H9 (cell line): ENCODE data around the gene SNRPF. TPM values are rescaled to one million over a fixed set of nuclear protein-coding genes. Genes with fewer than 3 reads are reported as not detected.

Source experiments
- DNase-seq: peaks from one replicate; pipeline ENCODE4 v3.0.0-alpha.2; 2017
- H2AFZ ChIP-seq: one replicate; pipeline ENCODE4 v1.6.1; 2013; ENCODE audit warnings: mild to moderate bottlenecking, low read length, control low read depth, moderate library complexity
- H2AK5ac ChIP-seq: 2 replicates; pipeline ENCODE4 v1.6.1; 2013; ENCODE audit warnings: low read length, control low read depth, mixed read lengths; ENCODE audit not compliant: insufficient read length
- H2BK120ac ChIP-seq: one replicate; pipeline ENCODE4 v1.6.1; 2013; ENCODE audit warnings: low read depth, mild to moderate bottlenecking, low read length, control low read depth, inconsistent platforms; ENCODE audit not compliant: poor library complexity, severe bottlenecking
- H2BK12ac ChIP-seq: 2 replicates; pipeline ENCODE4 v1.6.1; 2013; ENCODE audit warnings: low read length, control low read depth, mixed read lengths, low read depth; ENCODE audit not compliant: insufficient read length
- H2BK15ac ChIP-seq: 2 replicates; pipeline ENCODE4 v1.6.1; 2013; ENCODE audit warnings: low read depth, low read length, control low read depth
- H2BK20ac ChIP-seq: one replicate; pipeline ENCODE4 v1.6.1; 2013; ENCODE audit warnings: low read depth, mild to moderate bottlenecking, low read length, control low read depth, inconsistent platforms; ENCODE audit not compliant: poor library complexity, severe bottlenecking
- H2BK5ac ChIP-seq: 2 replicates; pipeline ENCODE4 v1.6.1; 2013; ENCODE audit warnings: low read length, control low read depth, mixed read lengths; ENCODE audit not compliant: insufficient read length
- H3K14ac ChIP-seq: 2 replicates; pipeline ENCODE4 v1.6.1; 2013; ENCODE audit warnings: low read length, control low read depth; ENCODE audit not compliant: insufficient read depth
- H3K18ac ChIP-seq: 2 replicates; pipeline ENCODE4 v1.6.1; 2013; ENCODE audit warnings: low read depth, mild to moderate bottlenecking, mixed read lengths, low read length, control low read depth; ENCODE audit not compliant: insufficient read length
- H3K23ac ChIP-seq: 2 replicates; pipeline ENCODE4 v1.6.1; 2013; ENCODE audit warnings: low read length, control low read depth, mixed read lengths, low read depth; ENCODE audit not compliant: insufficient read length
- H3K23me2 ChIP-seq: 2 replicates; pipeline ENCODE4 v1.6.1; 2013; ENCODE audit warnings: low read depth, mild to moderate bottlenecking, mixed read lengths, low read length, control low read depth; ENCODE audit not compliant: insufficient read length, poor library complexity, severe bottlenecking
- H3K27ac ChIP-seq: 2 replicates; pipeline ENCODE4 v1.5.1; 2013; ENCODE audit warnings: low read length, control low read depth, mixed read lengths, low read depth; ENCODE audit not compliant: insufficient read length
- H3K27me3 ChIP-seq: 2 replicates; pipeline ENCODE4 v1.6.1; 2013; ENCODE audit warnings: low read length, control low read depth, inconsistent platforms; ENCODE audit not compliant: insufficient read depth
- H3K4ac ChIP-seq: 2 replicates; pipeline ENCODE4 v1.6.1; 2013; ENCODE audit warnings: low read depth, mild to moderate bottlenecking, control low read depth, inconsistent platforms, low read length, moderate library complexity
- H3K4me1 ChIP-seq: 2 replicates; pipeline ENCODE4 v1.6.1; 2013; ENCODE audit warnings: low read length, control low read depth, inconsistent platforms; ENCODE audit not compliant: insufficient read depth
- H3K4me2 ChIP-seq: 2 replicates; pipeline ENCODE4 v1.6.1; 2013; ENCODE audit warnings: low read length, control low read depth, mixed read lengths; ENCODE audit not compliant: insufficient read length, insufficient read depth
- H3K56ac ChIP-seq: 2 replicates; pipeline ENCODE4 v1.6.1; 2013; ENCODE audit warnings: low read depth, mild to moderate bottlenecking, mixed read lengths, low read length, control low read depth; ENCODE audit not compliant: insufficient read length
- H3K79me1 ChIP-seq: 2 replicates; pipeline ENCODE4 v1.6.1; 2013; ENCODE audit warnings: low read depth, mild to moderate bottlenecking, moderate library complexity, low read length, control low read depth, inconsistent platforms; ENCODE audit not compliant: insufficient read depth, poor library complexity, severe bottlenecking
- H3K79me2 ChIP-seq: 2 replicates; pipeline ENCODE4 v1.6.1; 2013; ENCODE audit warnings: low read length, control low read depth, inconsistent platforms; ENCODE audit not compliant: insufficient read depth
- H3K9ac ChIP-seq: 2 replicates; pipeline ENCODE4 v1.6.1; 2013; ENCODE audit warnings: low read length, control low read depth, mixed read lengths; ENCODE audit not compliant: insufficient read length; ENCODE audit errors: extremely low read depth
- H3K9me3 ChIP-seq: one replicate; pipeline ENCODE4 v1.6.1; 2013; ENCODE audit warnings: low read depth, low read length, inconsistent platforms; ENCODE audit not compliant: control insufficient read depth
- H3T11ph ChIP-seq: one replicate; pipeline ENCODE4 v1.6.1; 2013; ENCODE audit warnings: mild to moderate bottlenecking, low read length, control low read depth, inconsistent platforms
- H4K20me1 ChIP-seq: one replicate; pipeline ENCODE4 v1.6.1; 2013; ENCODE audit not compliant: control insufficient read depth, insufficient read length, insufficient read depth
- H4K5ac ChIP-seq: 2 replicates; pipeline ENCODE4 v1.6.1; 2013; ENCODE audit warnings: low read depth, mild to moderate bottlenecking, mixed read lengths, low read length, control low read depth; ENCODE audit not compliant: insufficient read length
- H4K8ac ChIP-seq: replicated peaks from 2 replicates; pipeline ENCODE4 v1.6.1; 2013; ENCODE audit warnings: low read length, control low read depth, mixed read lengths, low read depth; ENCODE audit not compliant: insufficient read length
- H4K91ac ChIP-seq: 2 replicates; pipeline ENCODE4 v1.6.1; 2013; ENCODE audit warnings: low read depth, mild to moderate bottlenecking, moderate library complexity, mixed read lengths, low read length, control low read depth; ENCODE audit not compliant: insufficient read length
- H3K27ac Mint-ChIP-seq, 3 experiments: 2 replicates in 2 of 3; 3 replicates in 1 of 3; pipeline ENCODE4 v1.8.0; 2020 to 2021; ENCODE audit warnings: mixed read lengths in 3 of 3, mild to moderate bottlenecking in 1 of 3, moderate library complexity in 1 of 3
- H3K27me3 Mint-ChIP-seq: 2 replicates; pipeline ENCODE4 v1.8.0; 2021; ENCODE audit warnings: low read depth, mild to moderate bottlenecking, moderate library complexity, mixed read lengths
- H3K36me3 Mint-ChIP-seq, 3 experiments: 2 replicates in 2 of 3; 3 replicates in 1 of 3; pipeline ENCODE4 v1.8.0; 2020 to 2021; ENCODE audit warnings: low read depth in 3 of 3, mixed read lengths in 3 of 3; ENCODE audit not compliant: insufficient read depth in 1 of 3
- H3K4me1 Mint-ChIP-seq, 2 experiments: 2 replicates each; pipeline ENCODE4 v1.8.0; 2020; ENCODE audit warnings: mixed read lengths in 2 of 2
- H3K4me3 Mint-ChIP-seq, 2 experiments: 2 replicates in 1 of 2; 3 replicates in 1 of 2; pipeline ENCODE4 v1.8.0; 2020 to 2021; ENCODE audit warnings: mild to moderate bottlenecking in 2 of 2, mixed read lengths in 2 of 2, moderate library complexity in 1 of 2
- H3K9me3 Mint-ChIP-seq, 2 experiments: 2 replicates in 1 of 2; 3 replicates in 1 of 2; pipeline ENCODE4 v1.8.0; 2020; ENCODE audit warnings: mild to moderate bottlenecking in 2 of 2, mixed read lengths in 2 of 2, moderate library complexity in 1 of 2
- CTCF ChIP-seq: fragments of 200-600 bp; sonication (generic); conservative IDR thresholded peaks from 3 replicates; pipeline ENCODE4 v1.8.0; 2021; ENCODE audit warnings: antibody characterized with exemption, mild to moderate bottlenecking
- WGBS: extraction: QIAGEN DNeasy Blood & Tissue Kit; methylation state at CpG from one replicate; pipeline ENCODE4 v1.1.7; 2013; ENCODE audit warnings: missing lambda C conversion rate, low lambda C conversion rate, mixed read lengths; ENCODE audit not compliant: insufficient read length; ENCODE audit errors: extremely low coverage; 5-methylcytosine and 5-hydroxymethylcytosine counted together
- total RNA-seq: library from RNA; stranded (reverse); gene quantifications from 2 replicates; pipeline ENCODE4 v1.2.1, GENCODE V29; 2021

The SNRPF gene
- total RNA-seq, 1 experiment from 2014 or later = 77.1 TPM

DNA sequence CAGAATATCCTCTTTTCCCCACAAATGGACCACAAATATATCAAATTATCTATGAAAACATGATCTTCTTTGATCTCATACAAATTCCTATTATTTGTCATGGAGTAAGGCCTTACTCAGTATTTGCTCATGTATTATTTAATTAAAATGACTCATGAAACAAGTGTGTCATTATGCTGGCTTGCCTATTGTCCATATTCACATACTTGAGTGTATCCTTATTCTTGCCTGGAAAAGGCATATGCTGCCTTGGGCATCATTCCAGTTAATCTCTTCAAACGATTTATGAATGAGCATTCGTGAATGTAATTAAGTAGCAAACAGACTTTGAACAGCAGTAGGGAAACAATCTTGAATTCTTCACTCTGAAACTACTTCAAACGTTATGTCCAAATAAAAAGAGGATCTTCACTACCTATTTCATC lies 22.6 kb upstream of the SNRPF start:
- Histone ChIP-seq H2BK12ac (no peak overlapping the region), H4K8ac (no peak overlapping the region), H2BK20ac (no peak overlapping the region), H3K4me2 (no peak overlapping the region), H4K5ac (no peak overlapping the region), H3K18ac (no peak overlapping the region), H4K20me1 (no peaks in the 10 kb centered on the region), H3T11ph (no peak overlapping the region), H3K27ac (no peak overlapping the region), H3K56ac (no peak overlapping the region), H3K23me2 (no peaks in the 10 kb centered on the region), H2BK15ac (no peak overlapping the region), H3K9ac (no peak overlapping the region), H2AFZ (no peak overlapping the region), H2BK120ac (no peak overlapping the region), H3K14ac (no peak overlapping the region), H3K79me1 (no peaks in the 10 kb centered on the region), H4K91ac (no peak overlapping the region), H3K27me3 (no peaks in the 10 kb centered on the region), H3K23ac (no peak overlapping the region), H2AK5ac (no peak overlapping the region), H2BK5ac (no peak overlapping the region), H3K79me2 (no peaks in the 10 kb centered on the region), H3K4me1 (peaks cover 3% of the 10 kb centered on the region; the same call in 1 of the 2 replicates), H3K9me3 (no peaks in the 10 kb centered on the region), H3K4ac (no peak overlapping the region)
- no peak for DNase-seq
- Mint-ChIP-seq H3K4me1 (peaks cover 8 to 10% of the 10 kb centered on the region in 2 experiments), H3K9me3 (no peaks in the 10 kb centered on the region), H3K27ac (no peak overlapping the region), H3K36me3 (no peaks in the 10 kb centered on the region), H3K4me3 (no peak overlapping the region), H3K27me3 (peaks cover 3% of the 10 kb centered on the region; the same call in 1 of the 2 replicates)
- WGBS = no CpG with 5 or more reads among the region's 3 CpGs
- no peak for TF ChIP-seq CTCF
